Measurements from ENCODE around the gene RSPH4A.
"Not testable (repeated sequence)": the region's sequence is repeated elsewhere in the genome, so short reads cannot be mapped to it uniquely, and the experiment has no call there.

RSPH4A gene

DNA sequence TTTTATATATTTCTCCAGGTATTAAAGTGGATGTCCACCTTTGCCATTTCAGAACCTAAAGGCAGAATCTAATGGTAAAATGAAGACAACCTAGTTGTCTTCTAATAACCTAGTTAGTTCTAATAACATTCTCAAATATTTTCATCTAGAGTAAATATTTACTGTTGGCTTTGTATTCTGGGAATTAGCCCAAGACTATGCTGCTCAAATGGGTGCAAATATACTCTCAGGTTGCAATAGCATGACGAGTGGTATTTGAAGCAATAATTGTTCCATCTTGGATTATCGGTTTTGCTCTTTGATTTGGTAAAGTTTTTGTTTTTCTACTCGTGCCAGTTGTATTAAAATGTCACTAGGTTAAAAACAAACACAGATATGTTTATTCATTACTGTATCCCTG, 21.0 kb upstream of the RSPH4A start:
- Mint-ChIP-seq H3K4me1 (no peaks in the 10 kb centered on the region), H3K4me3 (no peak overlapping the region), H3K36me3 (peaks cover 31% of the 10 kb centered on the region), H3K27ac (no peak overlapping the region), H3K9me3 (no peaks in the 10 kb centered on the region), H3K27me3 (no peaks in the 10 kb centered on the region)
- no peak for DNase-seq
- CTCF ChIA-PET: no interaction called here

DNA sequence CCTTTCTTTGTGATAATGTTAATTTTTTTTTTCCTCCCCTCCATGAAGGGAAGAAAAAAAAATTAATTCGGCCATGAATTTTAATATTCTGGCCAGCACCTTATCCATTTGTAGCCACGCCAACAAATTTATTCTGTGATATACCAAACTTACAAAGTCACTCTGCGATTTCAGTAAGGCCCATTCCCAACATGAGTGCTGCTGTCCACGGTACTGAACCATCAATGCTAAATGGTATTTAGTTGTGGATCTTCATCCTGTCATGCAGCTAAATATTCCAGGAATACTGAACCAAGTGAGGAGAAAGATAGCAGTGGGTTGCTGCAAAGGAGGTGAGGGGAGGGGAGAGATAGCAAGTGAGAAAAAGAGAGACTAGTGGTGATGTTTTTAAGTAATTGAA, 19.5 kb upstream of the RSPH4A start:
- H3K36me3 Mint-ChIP-seq: peaks cover 27% of the 10 kb centered on the region

DNA sequence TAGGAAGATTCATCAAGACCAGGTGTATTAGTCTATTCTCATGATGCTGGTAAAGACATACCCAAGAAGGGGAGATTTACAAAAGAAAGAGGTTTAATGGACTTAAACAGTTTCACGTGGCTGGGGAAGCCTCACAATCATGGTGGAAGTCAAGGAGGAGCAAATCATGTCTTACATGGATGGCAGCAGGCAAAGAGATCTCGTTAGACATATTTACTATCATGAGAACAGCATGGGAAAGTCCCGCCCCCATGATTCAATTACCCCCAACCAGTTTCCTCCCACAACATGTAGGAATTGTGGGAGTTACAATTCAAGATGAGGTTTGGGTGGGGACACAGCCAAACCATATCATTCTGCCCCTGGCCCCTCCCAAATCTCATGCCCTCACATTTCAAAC, 12.4 kb upstream of the RSPH4A start:
- H3K4me1 Mint-ChIP-seq, DNase-seq, CTCF ChIA-PET, H3K27me3 Mint-ChIP-seq, H3K9me3 Mint-ChIP-seq, H3K36me3 Mint-ChIP-seq, H3K4me3 Mint-ChIP-seq, H3K27ac Mint-ChIP-seq: not testable (repeated sequence)

More for the DNA sequence above, 19.5 kb upstream of the RSPH4A start:
- Mint-ChIP-seq H3K27ac (no peak overlapping the region), H3K4me1 (no peaks in the 10 kb centered on the region), H3K27me3 (no peaks in the 10 kb centered on the region), H3K9me3 (no peaks in the 10 kb centered on the region), H3K4me3 (no peak overlapping the region)
- DNase-seq: peak; percentile 28
- CTCF ChIA-PET: interaction anchor here (0.6 kb wide), 1 partner anchor 63 kb away, joined by 3 read pairs; no protein-coding TSS in a partner anchor

DNA sequence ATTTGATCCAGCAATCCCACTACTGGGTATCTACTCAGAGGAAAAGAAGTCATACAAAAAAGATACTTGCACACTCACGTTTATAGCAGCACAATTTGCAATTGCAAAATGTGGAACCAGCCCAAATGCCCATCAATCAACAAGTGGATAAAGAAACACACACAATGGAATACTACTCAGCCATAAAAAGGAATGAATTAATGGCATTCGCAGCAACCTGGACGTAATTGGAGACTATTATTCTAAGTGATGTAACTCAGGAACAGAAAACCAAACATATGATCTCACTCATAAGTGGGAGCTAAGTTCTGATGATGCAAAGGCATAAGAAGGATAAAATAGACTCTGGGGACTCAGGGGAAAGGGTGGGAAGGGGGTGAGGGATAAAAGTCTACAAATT, 11.4 kb upstream of the RSPH4A start:
- H3K9me3 Mint-ChIP-seq, H3K27ac Mint-ChIP-seq, H3K4me1 Mint-ChIP-seq, DNase-seq, H3K4me3 Mint-ChIP-seq, H3K36me3 Mint-ChIP-seq, CTCF ChIA-PET, H3K27me3 Mint-ChIP-seq: not testable (repeated sequence)

DNA sequence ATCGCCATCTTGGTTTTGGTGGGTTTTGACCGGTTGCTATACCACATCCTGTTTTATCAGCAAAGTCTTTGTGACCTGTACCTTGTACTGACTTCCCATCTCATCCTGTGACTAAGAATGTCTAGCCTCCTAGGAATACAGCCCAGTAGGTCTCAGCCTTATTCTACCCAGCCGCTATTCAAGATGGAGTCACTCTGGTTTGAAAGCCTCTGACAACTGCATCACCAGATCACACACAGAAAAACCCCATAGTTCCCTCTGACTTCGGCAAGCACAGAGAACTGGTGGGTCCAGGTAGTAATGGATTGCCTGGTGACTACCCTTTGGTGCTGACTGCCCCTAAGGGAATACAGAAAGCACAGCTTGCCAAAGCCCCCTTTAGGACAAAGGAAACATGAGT, 10.3 kb upstream of the RSPH4A start:
- H3K36me3 Mint-ChIP-seq: peaks cover 3% of the 10 kb centered on the region
- no peaks in the 10 kb centered on the region for H3K4me1 Mint-ChIP-seq
- no peak for DNase-seq
- H3K9me3 Mint-ChIP-seq: peaks cover 5% of the 10 kb centered on the region
- H3K27me3 Mint-ChIP-seq: peaks cover 11% of the 10 kb centered on the region
- no peak overlapping the region for H3K27ac Mint-ChIP-seq
- H3K4me3 Mint-ChIP-seq: no peak overlapping the region
- CTCF ChIA-PET: no interaction called here

DNA sequence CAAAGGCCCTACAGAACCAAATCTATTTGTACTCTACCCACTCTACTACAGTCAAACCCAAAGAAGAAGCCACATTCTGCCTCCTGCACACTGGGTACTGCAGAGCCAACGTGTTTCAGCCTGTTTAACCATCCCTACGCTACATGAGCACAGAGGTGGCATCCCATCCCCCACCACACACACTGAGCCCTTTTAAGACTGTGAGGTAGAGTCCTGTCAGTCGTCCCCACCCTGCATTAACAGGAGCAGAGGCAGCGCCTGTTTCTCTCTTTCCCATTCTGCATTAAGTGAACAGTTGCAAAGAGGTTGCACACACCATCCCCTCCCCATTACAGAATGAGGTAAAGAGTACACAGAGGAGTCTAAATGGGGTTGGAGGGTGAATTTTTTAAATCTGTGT, 5.2 kb upstream of the RSPH4A start:
- no peak for DNase-seq
- Mint-ChIP-seq H3K27me3 (peaks cover 38% of the 10 kb centered on the region), H3K9me3 (no peaks in the 10 kb centered on the region), H3K4me3 (no peak overlapping the region), H3K27ac (no peak overlapping the region), H3K36me3 (no peaks in the 10 kb centered on the region), H3K4me1 (peaks cover 5% of the 10 kb centered on the region)
- CTCF ChIA-PET: no interaction called here

DNA sequence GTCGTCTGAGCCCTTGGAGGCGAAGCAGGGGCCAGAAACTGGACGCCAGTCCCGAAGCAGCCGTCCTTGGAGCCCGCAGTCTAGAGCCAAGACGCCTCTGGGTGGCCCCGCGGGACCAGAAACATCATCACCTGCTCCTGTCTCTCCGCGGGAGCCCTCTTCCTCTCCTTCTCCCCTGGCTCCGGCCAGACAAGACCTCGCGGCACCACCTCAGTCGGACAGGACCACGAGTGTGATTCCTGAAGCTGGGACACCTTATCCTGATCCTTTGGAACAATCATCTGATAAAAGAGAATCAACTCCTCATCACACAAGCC, 416 bp downstream of the RSPH4A start:
- peak; percentile 25 for DNase-seq
- CTCF ChIA-PET: interaction anchor here (1.4 kb wide), 1 partner anchor 36 kb away, joined by 4 read pairs; no protein-coding TSS in a partner anchor
- H3K4me1 Mint-ChIP-seq: peaks cover 20% of the 10 kb centered on the region
- peaks cover 50% of the 10 kb centered on the region for H3K27me3 Mint-ChIP-seq
- H3K36me3 Mint-ChIP-seq: no peaks in the 10 kb centered on the region
- peak overlapping the region; percentile 77 for H3K4me3 Mint-ChIP-seq
- no peaks in the 10 kb centered on the region for H3K9me3 Mint-ChIP-seq
- H3K27ac Mint-ChIP-seq: no peak overlapping the region

DNA sequence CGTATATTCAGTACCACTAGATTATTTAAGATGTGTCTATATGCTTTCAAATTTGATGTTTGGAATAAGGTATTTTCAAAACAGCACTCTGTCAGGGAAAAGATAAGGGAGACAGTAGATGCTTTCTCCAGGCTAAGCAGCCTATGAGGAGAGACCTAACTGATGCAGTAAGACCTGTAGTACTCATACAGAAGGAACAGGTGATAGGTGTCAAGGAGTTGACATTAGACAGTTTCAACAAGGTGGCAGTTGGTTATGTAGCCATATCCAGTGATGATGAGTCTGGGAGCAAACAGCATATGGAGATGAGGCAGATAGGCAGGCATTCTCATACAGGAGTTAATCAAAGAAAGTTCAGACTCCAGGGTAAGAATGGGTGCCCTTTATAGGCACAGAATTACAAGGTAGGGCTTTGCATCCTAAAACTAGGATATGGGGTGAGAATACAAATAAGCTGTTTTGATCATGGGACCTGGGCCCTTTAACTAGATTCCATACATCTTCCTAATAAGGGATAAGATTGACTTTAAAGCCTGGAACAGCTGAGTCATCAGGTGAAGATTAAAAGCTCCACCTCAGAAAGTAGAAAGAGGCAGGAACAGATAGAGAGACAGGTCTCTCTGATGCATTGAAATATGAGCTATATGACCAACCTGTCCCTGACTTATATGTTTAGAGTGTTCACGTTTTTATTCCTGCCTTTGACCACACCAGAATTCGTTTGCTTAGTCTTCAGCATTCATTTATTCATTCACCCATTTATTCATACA, 7.9 kb downstream of the RSPH4A start:
- H3K27me3 Mint-ChIP-seq: peaks cover 4% of the 10 kb centered on the region
- CTCF ChIA-PET: interaction anchor here (0.7 to 1.2 kb wide), 2 partner anchors 61 to 63 kb away, joined by 3 to 4 read pairs; no protein-coding TSS in a partner anchor

DNA sequence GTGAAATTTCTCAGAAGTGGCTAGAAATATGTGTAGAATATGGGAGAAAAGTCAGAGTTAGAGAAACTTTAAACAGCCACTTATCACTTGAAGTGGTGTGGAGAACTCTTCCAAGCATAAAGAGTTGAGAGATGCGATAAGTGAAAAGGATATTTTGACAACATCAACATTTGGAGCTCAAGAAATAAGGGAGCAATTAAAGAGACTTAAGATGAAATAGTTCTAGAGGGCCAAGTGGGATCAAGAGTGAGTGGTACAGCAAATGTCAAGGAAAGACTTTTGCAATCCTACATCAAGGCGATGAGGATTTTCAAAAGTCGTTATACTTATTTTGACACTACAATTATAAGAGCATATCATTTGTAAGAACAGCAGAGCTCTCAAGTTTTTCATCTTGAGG, 9.6 kb downstream of the RSPH4A start:
- Mint-ChIP-seq H3K27ac (no peak overlapping the region), H3K27me3 (peaks cover 1% of the 10 kb centered on the region), H3K4me3 (no peak overlapping the region), H3K36me3 (no peaks in the 10 kb centered on the region), H3K4me1 (no peaks in the 10 kb centered on the region), H3K9me3 (no peaks in the 10 kb centered on the region)
- CTCF ChIA-PET: no interaction called here
- DNase-seq: no peak

More for the DNA sequence above, 7.9 kb downstream of the RSPH4A start:
- Mint-ChIP-seq H3K36me3 (no peaks in the 10 kb centered on the region), H3K9me3 (no peaks in the 10 kb centered on the region), H3K4me1 (no peaks in the 10 kb centered on the region), H3K27ac (no peak overlapping the region), H3K4me3 (no peak overlapping the region)
- no peak for DNase-seq

DNA sequence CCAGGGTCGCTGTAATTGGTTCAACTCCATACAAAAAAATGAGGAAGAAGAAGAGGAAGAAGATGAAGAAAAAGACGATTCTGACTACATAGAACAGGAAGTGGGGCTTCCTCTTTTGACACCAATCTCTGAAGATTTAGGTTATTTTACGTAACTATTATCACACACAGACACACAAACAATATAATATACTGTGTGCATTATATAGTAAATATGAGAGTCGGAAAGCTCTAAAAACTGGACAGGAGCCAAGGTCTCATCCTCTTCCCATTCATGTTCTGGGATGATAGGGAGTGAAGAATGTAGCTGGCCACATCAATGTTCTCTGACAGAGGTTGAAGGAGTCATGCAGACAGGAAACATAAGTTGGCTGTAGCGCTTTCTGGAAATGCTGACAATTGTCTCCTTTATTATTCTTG, 13.3 kb downstream of the RSPH4A start:
- no peak overlapping the region for H3K27ac Mint-ChIP-seq
- CTCF ChIA-PET: no interaction called here
- no peak for DNase-seq

DNA sequence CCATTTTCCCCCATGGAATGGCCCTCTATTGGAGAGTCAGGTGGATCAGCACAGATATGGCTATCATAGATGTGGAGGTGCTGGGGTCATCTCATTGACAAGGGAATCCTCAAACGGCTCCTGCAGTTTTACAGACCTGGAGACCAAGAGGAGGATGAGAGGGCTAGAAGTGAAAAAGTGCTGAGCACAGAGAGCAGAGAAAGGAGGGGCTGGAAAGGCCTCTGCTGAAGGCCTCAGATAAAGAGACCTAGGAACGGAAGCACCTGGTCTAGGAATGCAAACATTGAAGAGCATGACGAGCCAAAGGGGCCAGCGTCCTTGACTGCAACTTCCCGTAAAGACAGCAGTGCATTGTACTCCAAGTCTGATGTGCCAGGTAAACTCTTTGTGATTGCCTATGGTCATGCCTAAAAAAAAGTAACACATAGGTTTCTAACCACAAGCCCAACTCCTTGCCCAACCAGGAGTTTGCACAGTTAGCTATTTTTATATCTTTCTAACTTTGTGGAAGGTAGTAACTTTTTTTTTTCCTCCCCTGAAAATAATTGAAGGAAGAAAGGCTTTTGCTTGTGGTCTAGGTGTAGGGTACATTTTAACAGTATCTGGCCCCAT, 15.2 kb downstream of the RSPH4A start:
- peak overlapping the region; percentile 21 for H3K27ac Mint-ChIP-seq
- H3K27me3 Mint-ChIP-seq: no peaks in the 10 kb centered on the region
- H3K36me3 Mint-ChIP-seq: peaks cover 15% of the 10 kb centered on the region
- CTCF ChIA-PET: interaction anchor here (1.4 kb wide), 1 partner anchor 13 kb away, joined by 3 read pairs; no protein-coding TSS in a partner anchor
- no peaks in the 10 kb centered on the region for H3K9me3 Mint-ChIP-seq
- H3K4me1 Mint-ChIP-seq: peaks cover 3% of the 10 kb centered on the region
- H3K4me3 Mint-ChIP-seq: no peak overlapping the region
- no peak for DNase-seq

More for the DNA sequence above, 13.3 kb downstream of the RSPH4A start:
- no peaks in the 10 kb centered on the region for H3K9me3 Mint-ChIP-seq
- H3K4me3 Mint-ChIP-seq: no peak overlapping the region
- peaks cover 3% of the 10 kb centered on the region for H3K4me1 Mint-ChIP-seq
- H3K27me3 Mint-ChIP-seq: no peaks in the 10 kb centered on the region
- peaks cover 10% of the 10 kb centered on the region for H3K36me3 Mint-ChIP-seq

DNA sequence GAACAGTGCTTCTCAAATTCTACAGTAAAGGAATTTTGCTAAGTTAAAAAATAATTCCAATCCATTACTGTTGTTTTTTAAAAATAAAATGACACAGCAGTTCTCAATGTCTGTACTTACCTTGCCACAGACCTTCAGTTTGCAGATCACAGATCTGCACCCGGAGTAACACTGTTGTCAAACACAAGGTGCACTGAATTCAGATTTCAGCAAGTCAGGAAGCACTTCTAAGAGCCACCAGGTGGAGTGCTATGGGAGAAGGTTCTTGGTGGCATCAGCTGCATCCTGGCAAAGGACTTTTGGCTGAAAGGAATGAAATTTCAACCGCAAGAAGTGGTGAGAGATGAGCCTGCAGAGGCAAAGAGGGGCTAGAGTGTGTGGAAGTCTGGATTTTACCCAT, 17.4 kb downstream of the RSPH4A start:
- Mint-ChIP-seq H3K9me3 (no peaks in the 10 kb centered on the region), H3K36me3 (peaks cover 20% of the 10 kb centered on the region), H3K27ac (no peak overlapping the region), H3K4me1 (peaks cover 3% of the 10 kb centered on the region), H3K4me3 (no peak overlapping the region), H3K27me3 (no peaks in the 10 kb centered on the region)
- DNase-seq: no peak
- CTCF ChIA-PET: interaction anchor here (1.1 kb wide), 1 partner anchor 11 kb away, joined by 3 read pairs; no protein-coding TSS in a partner anchor

DNA sequence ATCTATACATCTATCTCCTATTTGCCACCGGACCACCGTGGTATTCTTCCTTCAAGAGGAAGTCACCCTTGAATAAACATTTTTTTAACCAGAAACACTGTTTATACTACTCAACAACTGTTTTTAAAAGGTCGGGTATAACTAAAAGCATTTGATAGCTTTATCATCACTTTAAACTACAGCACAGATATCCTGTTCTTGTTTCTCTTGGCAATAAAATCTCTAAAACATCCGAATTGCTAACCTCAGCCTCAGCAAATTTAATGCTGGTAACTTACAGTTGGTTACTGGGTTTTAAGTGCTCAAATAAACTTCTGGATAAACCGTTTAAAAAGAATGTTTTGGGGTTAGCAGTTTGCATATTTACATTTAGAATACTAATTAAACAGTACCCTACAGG, 31.9 kb downstream of the RSPH4A start:
- H3K9me3 Mint-ChIP-seq: no peaks in the 10 kb centered on the region
- H3K4me3 Mint-ChIP-seq: no peak overlapping the region
- CTCF ChIA-PET: interaction anchor here (0.7 kb wide), 1 partner anchor 8 kb away, joined by 3 read pairs; no protein-coding TSS in a partner anchor

DNA sequence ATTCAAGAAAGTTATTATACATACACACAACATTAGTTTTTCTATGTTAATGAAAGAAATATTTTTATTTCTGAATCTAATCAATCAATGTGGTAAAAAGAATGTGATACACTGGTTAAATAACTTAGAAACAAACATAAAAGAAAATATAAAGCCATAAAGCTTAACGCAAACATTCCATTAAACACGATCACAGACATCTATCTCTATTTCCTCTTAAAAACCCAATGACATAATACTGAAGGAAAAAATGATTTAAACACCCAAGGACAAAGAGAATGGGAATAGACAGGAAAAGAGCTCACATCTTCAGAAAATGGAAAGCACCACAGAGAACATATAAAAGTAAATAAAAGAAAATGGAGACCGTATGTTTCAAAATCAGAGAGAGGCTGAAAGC, 32.9 kb downstream of the RSPH4A start:
- Mint-ChIP-seq H3K36me3 (peaks cover 32% of the 10 kb centered on the region), H3K27me3 (no peaks in the 10 kb centered on the region), H3K9me3 (no peaks in the 10 kb centered on the region), H3K27ac (no peak overlapping the region), H3K4me1 (peaks cover 14% of the 10 kb centered on the region), H3K4me3 (no peak overlapping the region)
- CTCF ChIA-PET: interaction anchor here (0.6 kb wide), 1 partner anchor 459 kb away, joined by 3 read pairs; no protein-coding TSS in a partner anchor
- no peak for DNase-seq

More for the DNA sequence above, 31.9 kb downstream of the RSPH4A start:
- Mint-ChIP-seq H3K27me3 (no peaks in the 10 kb centered on the region), H3K36me3 (peaks cover 40% of the 10 kb centered on the region), H3K27ac (no peak overlapping the region), H3K4me1 (peaks cover 14% of the 10 kb centered on the region)
- no peak for DNase-seq

DNA sequence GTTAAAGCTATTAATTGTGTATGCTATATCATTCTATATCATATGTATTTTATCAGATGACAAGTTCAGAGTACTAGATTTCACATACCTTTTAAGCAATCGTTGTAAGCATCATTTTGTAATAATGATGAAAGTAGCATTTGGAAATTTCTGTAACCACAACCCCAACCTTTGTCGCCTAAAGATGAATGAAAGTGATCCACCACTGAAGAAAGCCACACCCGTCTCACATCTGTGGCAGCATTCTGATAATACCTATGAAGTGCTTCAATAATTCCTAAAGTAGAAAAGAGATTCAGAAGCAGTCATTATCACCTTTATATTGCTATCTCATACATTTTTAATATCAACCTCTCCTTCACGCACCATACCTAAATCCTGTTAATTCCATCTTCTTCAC, 35.6 kb downstream of the RSPH4A start:
- Mint-ChIP-seq H3K4me3 (no peak overlapping the region), H3K36me3 (peaks cover 28% of the 10 kb centered on the region), H3K27ac (no peak overlapping the region), H3K4me1 (peaks cover 14% of the 10 kb centered on the region), H3K9me3 (no peaks in the 10 kb centered on the region), H3K27me3 (no peaks in the 10 kb centered on the region)
- DNase-seq: no peak
- CTCF ChIA-PET: no interaction called here
